CD4-positive, alpha-beta T cell treated with Interleukin-2 at 100 ng/mL for 4 hours (primary cell): Measurements from ENCODE around the gene KIRREL1.

Experiments
- DNase-seq: peaks from one replicate; pipeline ENCODE4 v3.0.0-alpha.2; 2020; ENCODE audit warnings: low spot score

The KIRREL1 gene

GRCh38 chr1:157993147-157993917 is at the start of gene KIRREL1:
KIRREL1 (plus strand) TSS chr1:157993645; CDS start chr1:157993677, 32 bp downstream.
- DNase-seq = no peak

GRCh38 chr1:157944663-157945280 is 48.7 kb upstream of the KIRREL1 start:
- DNase-seq = no peak

- no peak for DNase-seq
These were observed 45.0 kb upstream of the KIRREL1 start for GRCh38 chr1:157948312-157949073.

- no peak for DNase-seq
These were observed 44.4 kb upstream of the KIRREL1 start for GRCh38 chr1:157949074-157949354.

GRCh38 chr1:157951230-157951629 is 42.2 kb upstream of the KIRREL1 start:
- no peak for DNase-seq

- no peak for DNase-seq
These were observed 40.8 kb upstream of the KIRREL1 start for GRCh38 chr1:157952601-157953000.

- no peak for DNase-seq
These were observed 38.2 kb upstream of the KIRREL1 start for GRCh38 chr1:157955221-157955620.

- DNase-seq = no peak
These were observed 37.6 kb upstream of the KIRREL1 start for GRCh38 chr1:157955857-157956256.

- no peak for DNase-seq
These were observed 36.7 kb upstream of the KIRREL1 start for GRCh38 chr1:157956732-157957131.

GRCh38 chr1:157958263-157958662 is 35.2 kb upstream of the KIRREL1 start:
- no peak for DNase-seq

- DNase-seq = no peak
These were observed 33.7 kb upstream of the KIRREL1 start for GRCh38 chr1:157959750-157960149.

- no peak for DNase-seq
These were observed 32.7 kb upstream of the KIRREL1 start for GRCh38 chr1:157960773-157961172.

GRCh38 chr1:157961805-157962762 is 31.4 kb upstream of the KIRREL1 start:
- DNase-seq = no peak

GRCh38 chr1:157963713-157964112 is 29.7 kb upstream of the KIRREL1 start:
- peak; percentile 32 for DNase-seq

GRCh38 chr1:157965584-157965983 is 27.9 kb upstream of the KIRREL1 start:
- DNase-seq = no peak

- DNase-seq = no peak
These were observed 27.4 kb upstream of the KIRREL1 start for GRCh38 chr1:157966031-157966537.

GRCh38 chr1:157967205-157967604 is 26.2 kb upstream of the KIRREL1 start:
- DNase-seq = no peak

GRCh38 chr1:157968508-157968907 is 24.9 kb upstream of the KIRREL1 start:
- DNase-seq = no peak

GRCh38 chr1:157968946-157969345 is 24.5 kb upstream of the KIRREL1 start:
- no peak for DNase-seq

GRCh38 chr1:157969697-157970485 is 23.6 kb upstream of the KIRREL1 start:
- no peak for DNase-seq

- no peak for DNase-seq
These were observed 21.7 kb upstream of the KIRREL1 start for GRCh38 chr1:157971769-157972168.
